ENCODE results near the gene STARD3NL. TPM values are rescaled to one million over a fixed set of nuclear protein-coding genes. Genes with fewer than 3 reads are reported as not detected.

Gene STARD3NL
- total RNA-seq, 6 experiments from 2014 or later: 5.8 to 14.3 (median 9.6) TPM

DNA sequence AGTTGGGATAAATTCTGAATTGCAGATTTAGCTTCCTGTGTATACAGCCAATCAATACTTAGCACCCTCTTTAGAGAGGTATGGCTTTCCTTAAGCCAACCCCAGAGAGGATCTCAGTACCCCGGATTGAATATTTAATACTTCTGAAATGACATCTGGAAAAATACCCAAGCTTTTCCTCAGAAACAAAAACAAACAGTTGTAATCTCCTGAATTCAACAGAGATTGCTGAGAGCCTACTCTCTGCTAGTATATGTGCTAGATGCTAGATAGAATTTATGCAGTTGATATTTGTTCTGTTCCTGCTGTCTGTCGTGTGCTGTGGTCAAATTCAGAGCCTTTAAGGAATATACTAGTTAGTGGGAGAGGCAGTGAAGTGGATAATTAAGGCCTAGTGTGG is 21.1 kb downstream of the STARD3NL start:
- no peaks in the 10 kb centered on the region for H3K36me3 ChIP-seq
- no peaks in the 10 kb centered on the region for H3K27me3 ChIP-seq
- peaks cover 0 to 4% (median 0%) of the 10 kb centered on the region in 4 donors for H3K4me1 ChIP-seq
- H3K9me3 ChIP-seq: no peaks in the 10 kb centered on the region
- intact Hi-C loops (cut with DNase I): no loop called here
- no peak for DNase-seq
- H3K27ac ChIP-seq: no peak overlapping the region
- 70% methylated on average over 2 of the region's 2 CpGs for WGBS (ENCODE audit: insufficient coverage, low coverage, low lambda C conversion rate, missing lambda C conversion rate)
- no peak overlapping the region for H3K4me3 ChIP-seq
- ATAC-seq: no peak
- TF ChIP-seq, protein P1, sequence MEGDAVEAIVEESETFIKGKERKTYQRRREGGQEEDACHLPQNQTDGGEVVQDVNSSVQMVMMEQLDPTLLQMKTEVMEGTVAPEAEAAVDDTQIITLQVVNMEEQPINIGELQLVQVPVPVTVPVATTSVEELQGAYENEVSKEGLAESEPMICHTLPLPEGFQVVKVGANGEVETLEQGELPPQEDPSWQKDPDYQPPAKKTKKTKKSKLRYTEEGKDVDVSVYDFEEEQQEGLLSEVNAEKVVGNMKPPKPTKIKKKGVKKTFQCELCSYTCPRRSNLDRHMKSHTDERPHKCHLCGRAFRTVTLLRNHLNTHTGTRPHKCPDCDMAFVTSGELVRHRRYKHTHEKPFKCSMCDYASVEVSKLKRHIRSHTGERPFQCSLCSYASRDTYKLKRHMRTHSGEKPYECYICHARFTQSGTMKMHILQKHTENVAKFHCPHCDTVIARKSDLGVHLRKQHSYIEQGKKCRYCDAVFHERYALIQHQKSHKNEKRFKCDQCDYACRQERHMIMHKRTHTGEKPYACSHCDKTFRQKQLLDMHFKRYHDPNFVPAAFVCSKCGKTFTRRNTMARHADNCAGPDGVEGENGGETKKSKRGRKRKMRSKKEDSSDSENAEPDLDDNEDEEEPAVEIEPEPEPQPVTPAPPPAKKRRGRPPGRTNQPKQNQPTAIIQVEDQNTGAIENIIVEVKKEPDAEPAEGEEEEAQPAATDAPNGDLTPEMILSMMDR (IDR thresholded peaks at IDR 0.05): no peak
- no peak for TF ChIP-seq POLR2A (IDR thresholded peaks at IDR 0.05)

DNA sequence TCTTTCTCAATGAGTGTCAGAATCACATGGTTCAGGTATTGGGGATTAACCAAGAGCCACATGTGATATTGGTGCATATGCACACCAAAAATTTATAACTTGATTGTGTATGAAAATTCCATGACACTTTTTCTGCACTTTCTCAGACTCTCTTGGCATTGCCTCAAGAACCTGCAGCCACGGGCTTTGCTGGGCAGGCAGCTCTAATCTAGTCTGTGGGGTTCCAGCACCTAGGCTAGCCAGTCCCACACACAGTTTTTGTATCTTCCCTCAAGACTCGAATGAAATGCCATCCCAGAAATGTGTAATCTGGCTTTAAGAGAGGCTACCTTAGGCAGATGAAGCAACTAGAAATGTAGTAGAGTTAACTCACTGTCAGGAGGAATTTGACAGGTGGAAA is 21.7 kb downstream of the STARD3NL start:
- TF ChIP-seq, protein P1 (IDR thresholded peaks at IDR 0.05): no peak
- TF ChIP-seq POLR2A (IDR thresholded peaks at IDR 0.05): no peak

DNA sequence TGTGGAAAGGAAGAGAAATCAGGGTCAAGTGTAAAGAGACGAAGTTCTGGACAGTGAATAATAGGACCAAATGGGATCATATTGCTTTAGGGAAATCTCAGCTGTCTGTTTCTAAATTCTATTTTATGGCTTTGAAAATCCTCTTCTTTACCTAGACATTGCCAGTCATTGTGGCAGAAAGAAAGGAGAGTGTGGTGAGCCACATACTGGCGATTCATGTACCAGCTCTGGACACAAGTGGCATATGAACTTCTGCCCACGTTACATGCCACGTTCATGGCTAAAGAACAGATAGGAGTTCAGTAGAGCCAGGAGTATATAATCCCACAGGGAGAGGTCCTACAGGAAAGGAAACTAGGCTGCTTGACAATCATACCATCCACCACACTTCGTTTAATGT is 28.0 kb downstream of the STARD3NL start:
- ATAC-seq (no peak), DNase-seq (no peak)
- Histone ChIP-seq H3K27me3 (no peaks in the 10 kb centered on the region), H3K27ac (no peak overlapping the region), H3K4me3 (no peak overlapping the region), H3K4me1 (no peaks in the 10 kb centered on the region), H3K9me3 (no peaks in the 10 kb centered on the region), H3K36me3 (no peaks in the 10 kb centered on the region)
- intact Hi-C loops (cut with DNase I): no loop called here
- TF ChIP-seq POLR2A (IDR thresholded peaks at IDR 0.05): no peak
- TF ChIP-seq, protein P1 (IDR thresholded peaks at IDR 0.05): no peak
- 76% methylated on average over 5 of the region's 5 CpGs for WGBS (ENCODE audit: insufficient coverage, low coverage, low lambda C conversion rate, missing lambda C conversion rate)

More for the DNA sequence above, 21.7 kb downstream of the STARD3NL start:
- intact Hi-C loops (cut with DNase I): no loop called here
- WGBS (ENCODE audit: insufficient coverage, low coverage, low lambda C conversion rate, missing lambda C conversion rate): 70% methylated on average over 2 of the region's 2 CpGs
- Histone ChIP-seq H3K4me1 (peaks cover 0 to 4% (median 0%) of the 10 kb centered on the region in 4 donors), H3K27ac (no peak overlapping the region), H3K27me3 (no peaks in the 10 kb centered on the region), H3K9me3 (no peaks in the 10 kb centered on the region), H3K36me3 (no peaks in the 10 kb centered on the region), H3K4me3 (no peak overlapping the region)
- ATAC-seq (no peak), DNase-seq (no peak)

DNA sequence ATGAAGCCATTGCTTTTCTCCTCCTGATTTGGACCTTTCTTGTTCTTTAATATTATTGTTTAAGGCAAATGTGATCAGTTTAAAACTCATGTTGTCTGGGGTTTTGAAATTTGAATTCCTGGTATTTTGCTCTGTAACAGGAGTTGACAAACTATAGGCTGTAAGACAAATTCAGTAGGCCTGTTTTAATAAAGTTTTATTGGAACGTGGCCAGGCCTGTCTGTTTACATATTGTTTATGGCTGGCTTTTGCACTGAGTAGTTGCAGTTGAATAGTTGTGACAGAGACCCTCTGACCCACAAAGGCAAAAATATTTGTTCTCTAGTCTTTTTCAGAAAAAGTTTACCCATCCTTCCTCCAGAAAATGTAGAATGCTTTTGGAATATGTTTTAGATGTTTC is 29.8 kb downstream of the STARD3NL start:
- H3K9me3 ChIP-seq: no peaks in the 10 kb centered on the region
- no peaks in the 10 kb centered on the region for H3K36me3 ChIP-seq
- 83% methylated on average over 1 of the region's 1 CpG for WGBS (ENCODE audit: insufficient coverage, low coverage, low lambda C conversion rate, missing lambda C conversion rate)
- ATAC-seq (no peak), DNase-seq (no peak)
- H3K4me3 ChIP-seq: no peak overlapping the region
- intact Hi-C loops (cut with DNase I): no loop called here
- H3K27me3 ChIP-seq: no peaks in the 10 kb centered on the region
- TF ChIP-seq, protein P1 (IDR thresholded peaks at IDR 0.05): no peak
- no peak for TF ChIP-seq POLR2A (IDR thresholded peaks at IDR 0.05)
- H3K27ac ChIP-seq: no peak overlapping the region
- H3K4me1 ChIP-seq: no peaks in the 10 kb centered on the region

DNA sequence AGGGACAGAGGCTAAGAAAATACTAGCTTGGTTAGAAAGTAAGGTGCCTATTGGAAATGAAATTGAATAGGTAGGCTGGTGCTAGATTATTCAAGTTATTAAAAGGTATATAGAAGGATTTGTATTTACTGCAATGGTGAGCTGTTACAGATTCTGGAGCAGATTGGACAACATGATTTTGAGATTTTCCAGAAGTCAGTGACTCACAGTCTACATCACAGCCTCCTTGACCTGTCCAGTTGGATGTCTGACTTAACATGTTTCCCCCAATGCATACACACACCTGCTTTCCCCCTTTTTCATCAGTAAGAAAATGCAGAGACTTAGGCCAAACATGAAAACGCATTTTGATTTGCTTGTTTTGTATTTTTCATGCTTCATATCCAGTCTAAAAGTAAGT is 33.4 kb downstream of the STARD3NL start:
- H3K27ac ChIP-seq: no peak overlapping the region
- WGBS (ENCODE audit: insufficient coverage, low coverage, low lambda C conversion rate, missing lambda C conversion rate): 100% methylated on average over 1 of the region's 1 CpG
- H3K27me3 ChIP-seq: no peaks in the 10 kb centered on the region
- DNase-seq (no peak), ATAC-seq (no peak)
- TF ChIP-seq, protein P1 (IDR thresholded peaks at IDR 0.05): no peak
- no peak for TF ChIP-seq POLR2A (IDR thresholded peaks at IDR 0.05)
- peaks cover 0 to 7% (median 4%) of the 10 kb centered on the region in 4 donors for H3K4me1 ChIP-seq
- no peaks in the 10 kb centered on the region for H3K36me3 ChIP-seq
- intact Hi-C loops (cut with DNase I): loop anchor here in 1 of 2 donors (10.0 kb wide), 1 partner anchor 97 kb away; no protein-coding TSS in a partner anchor
- H3K9me3 ChIP-seq: no peaks in the 10 kb centered on the region
- no peak overlapping the region for H3K4me3 ChIP-seq
